A549 (cell line): ENCODE data around the gene OR52A5. TPM values are rescaled to one million over a fixed set of nuclear protein-coding genes. Genes with fewer than 3 reads are reported as not detected.

ENCODE experiments used
- ATAC-seq, 2 experiments: fragments of 200-7000 bp in 1 of 2; fragments of >200 bp in 1 of 2; cut with Nextera tagmentation in 1 of 2; cut with Tn5 transposase in 1 of 2; 3 replicates each; pipeline versions ENCODE4 v1.8.0 to v1.9.1; 2018 to 2020; ENCODE audit warnings: mild to moderate bottlenecking in 1 of 2, moderate library complexity in 1 of 2
- CTCF ChIA-PET: fragments of 300-600 bp; sonication (Branson Sonifier 250); formaldehyde crosslinking; extraction: SDS; loops from one replicate; lab custom pipeline; 2021; ENCODE audit warnings: antibody characterized with exemption, inconsistent platforms; lab: Yijun Ruan, JAX
- POLR2A ChIA-PET: fragments of 350-600 bp; formaldehyde crosslinking; extraction: SDS; loops from one replicate; lab custom pipeline; 2021; ENCODE audit warnings: antibody characterized with exemption, inconsistent platforms; lab: Yijun Ruan, JAX
- DNase-seq, 2 experiments: peaks; one replicate each; pipeline versions ENCODE4 v3.0.0 to v3.0.0-alpha.2; 2011 to 2016; ENCODE audit warnings: low read depth in 1 of 2, low spot score in 1 of 2
- FAIRE-seq: peaks from 2 replicates; lab custom pipeline; 2011; peaks lifted over from hg19 to GRCh38; lab: Jason Lieb, UNC
- H3K27ac ChIP-seq, 2 experiments: fragments of >200 bp; sonication (Bioruptor Twin); formaldehyde crosslinking; 3 replicates each; pipeline ENCODE4 v1.5.1; 2016 to 2017
- H3K4me1 ChIP-seq: fragments of >200 bp; sonication (Bioruptor Twin); formaldehyde crosslinking; 3 replicates; pipeline ENCODE4 v1.6.1; 2016
- H3K4me2 ChIP-seq: fragments of >200 bp; sonication (Bioruptor Twin); formaldehyde crosslinking; 3 replicates; pipeline ENCODE4 v1.6.1; 2016
- H3K4me3 ChIP-seq: fragments of >200 bp; sonication (Bioruptor Twin); formaldehyde crosslinking; 3 replicates; pipeline ENCODE4 v1.5.1; 2016
- H3K9me3 ChIP-seq: fragments of >200 bp; sonication (Bioruptor Twin); formaldehyde crosslinking; 3 replicates; pipeline ENCODE4 v1.6.1; 2016
- CBX2 ChIP-seq: fragments of 200-600 bp; sonication (generic); IDR thresholded peaks from 2 replicates; pipeline ENCODE4 v1.6.1; 2016; ENCODE audit warnings: low read depth, mild to moderate bottlenecking, borderline replicate concordance
- CEBPB ChIP-seq, 2 experiments: fragments of >200 bp in 1 of 2; sonication (Bioruptor Twin) in 1 of 2; formaldehyde crosslinking in 1 of 2; IDR thresholded peaks; 2 replicates each; pipeline ENCODE4 v1.6.1; 2012 to 2016
- EHMT2 ChIP-seq: fragments of 200-600 bp; sonication (generic); IDR thresholded peaks from 2 replicates; pipeline ENCODE4 v1.6.1; 2016; ENCODE audit warnings: antibody characterized with exemption, low read depth, mild to moderate bottlenecking, moderate library complexity
- FOSB ChIP-seq: fragments of 250-450 bp; sonication (Bioruptor Pico); IDR thresholded peaks from 2 replicates; pipeline ENCODE4 v1.5.0; 2020; ENCODE audit warnings: mild to moderate bottlenecking, moderate library complexity
- FOSL2 ChIP-seq, 2 experiments: fragments of 450-650 bp in 1 of 2; fragments of >200 bp in 1 of 2; sonication (Bioruptor Twin) in 1 of 2; formaldehyde crosslinking; IDR thresholded peaks; 2 replicates each; pipeline versions ENCODE4 v1.5.0 to v1.6.1; 2016 to 2020; ENCODE audit warnings: mild to moderate bottlenecking in 1 of 2, moderate library complexity in 1 of 2
- HOXB5 ChIP-seq: fragments of 250-450 bp; sonication (Bioruptor Pico); IDR thresholded peaks from 2 replicates; pipeline ENCODE4 v1.5.0; 2020; ENCODE audit warnings: mild to moderate bottlenecking, moderate library complexity
- JUN ChIP-seq, 2 experiments: fragments of >200 bp; sonication (Bioruptor Twin); formaldehyde crosslinking; IDR thresholded peaks; 2 replicates in 1 of 2; 3 replicates in 1 of 2; pipeline ENCODE4 v1.6.1; 2016 to 2017
- KDM5A ChIP-seq: fragments of 200-600 bp; sonication (generic); IDR thresholded peaks from 2 replicates; pipeline ENCODE4 v1.6.1; 2016; ENCODE audit warnings: antibody characterized with exemption, mild to moderate bottlenecking
- MAFK ChIP-seq: fragments of 450-650 bp; IDR thresholded peaks from 2 replicates; pipeline ENCODE4 v1.6.1; 2014; ENCODE audit not compliant: partially characterized antibody
- MAZ ChIP-seq: fragments of 150-350 bp; IDR thresholded peaks from 2 replicates; pipeline ENCODE4 v1.6.1; 2014; ENCODE audit warnings: antibody characterized with exemption, low read depth, low read length, borderline replicate concordance
- NPAS2 ChIP-seq: fragments of 250-450 bp; sonication (Bioruptor Pico); IDR thresholded peaks from 2 replicates; pipeline ENCODE4 v1.8.0; 2022; ENCODE audit warnings: mild to moderate bottlenecking, moderate library complexity, borderline replicate concordance
- NR3C1 ChIP-seq: fragments of >200 bp; sonication (Bioruptor Twin); formaldehyde crosslinking; IDR thresholded peaks from 3 replicates; pipeline ENCODE4 v1.6.1; 2017
- PHF8 ChIP-seq: fragments of 200-600 bp; sonication (generic); IDR thresholded peaks from 2 replicates; pipeline ENCODE4 v1.6.1; 2016; ENCODE audit warnings: low read depth, mild to moderate bottlenecking, antibody characterized with exemption, moderate library complexity, borderline replicate concordance
- POLR2AphosphoS2 ChIP-seq: conservative IDR thresholded peaks from 2 replicates; pipeline ENCODE4 v1.6.1; 2012; ENCODE audit warnings: low read length, improper control_type of control experiment, inconsistent platforms
- RARB ChIP-seq: fragments of 250-450 bp; sonication (Bioruptor Pico); IDR thresholded peaks from 2 replicates; pipeline ENCODE4 v1.8.0; 2021; ENCODE audit warnings: mild to moderate bottlenecking, moderate library complexity
- REST ChIP-seq: fragments of 200-600 bp; sonication (generic); IDR thresholded peaks from 2 replicates; pipeline ENCODE4 v1.6.1; 2016; ENCODE audit warnings: antibody characterized with exemption, mild to moderate bottlenecking, moderate library complexity
- RFX5 ChIP-seq: fragments of 450-650 bp; IDR thresholded peaks from 2 replicates; pipeline ENCODE4 v1.7.1; 2014; ENCODE audit warnings: antibody characterized with exemption, mild to moderate bottlenecking, moderate library complexity
- SREBF2 ChIP-seq: fragments of 450-650 bp; IDR thresholded peaks from 2 replicates; pipeline ENCODE4 v1.6.1; 2014; ENCODE audit warnings: mild to moderate bottlenecking, moderate library complexity
- ZFP36 ChIP-seq: fragments of 450-650 bp; IDR thresholded peaks from 2 replicates; pipeline ENCODE4 v1.6.1; 2014; ENCODE audit warnings: borderline replicate concordance; ENCODE audit not compliant: partially characterized antibody
- ZNF302 ChIP-seq: fragments of 250-450 bp; sonication (Bioruptor Pico); IDR thresholded peaks from 2 replicates; pipeline ENCODE4 v1.9.0; 2021; ENCODE audit warnings: inconsistent platforms, mild to moderate bottlenecking, moderate library complexity
- WGBS: methylation state at CpG from one replicate; pipeline ENCODE4 v1.1.6; 2017; ENCODE audit errors: missing lambda C conversion rate; 5-methylcytosine and 5-hydroxymethylcytosine counted together
- polyA plus RNA-seq, 4 experiments: library from polyadenylated mRNA; depleted of rRNA in 3 of 4; stranded (reverse); fragments of >200 nt; fragmentation: RNase III in 1 of 4; extraction: RNeasy Plus Mini Kit Qiagen cat#74134 plus additional on column Dnase treatment in 1 of 4; gene quantifications; 2 replicates in 3 of 4; 3 replicates in 1 of 4; pipeline ENCODE4 v1.2.3, GENCODE V29; 2011 to 2017
- TF ChIP-seq, protein P1 (sequence below): IDR thresholded peaks from 2 replicates; pipeline ENCODE4 v1.6.1; 2012

OR52A5 gene
- polyA plus RNA-seq, 2 of the 4 experiments (the other 2 are of a cell fraction), result not detected

DNA sequence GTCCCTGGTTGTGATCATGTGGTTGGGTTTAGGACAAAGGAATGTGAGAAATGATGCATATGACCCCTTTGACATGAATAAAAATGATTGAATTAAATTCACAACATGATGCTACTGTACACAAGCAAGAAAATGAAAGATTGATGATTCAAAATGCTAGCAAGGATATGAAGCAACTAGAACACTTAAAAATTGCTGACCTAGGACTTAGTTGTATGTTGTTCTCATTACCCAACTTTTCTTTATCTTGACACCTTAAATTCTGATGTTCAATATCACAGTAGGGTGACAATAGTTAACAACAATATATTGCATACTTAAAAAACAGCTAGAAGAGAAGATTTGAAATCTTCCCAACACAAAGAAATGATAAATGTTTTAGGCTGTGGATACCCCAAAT, 20.6 kb downstream of the OR52A5 start:
- Histone ChIP-seq H3K4me3 (no peak overlapping the region), H3K4me2 (no peak overlapping the region), H3K4me1 (no peaks in the 10 kb centered on the region), H3K27ac (no peak overlapping the region), H3K9me3 (no peaks in the 10 kb centered on the region)
- no peak for DNase-seq
- POLR2A ChIA-PET, result no interaction called here
- TF ChIP-seq ZFP36 (no peak), MAFK (peak; percentile 72)
- TF ChIP-seq, protein P1, sequence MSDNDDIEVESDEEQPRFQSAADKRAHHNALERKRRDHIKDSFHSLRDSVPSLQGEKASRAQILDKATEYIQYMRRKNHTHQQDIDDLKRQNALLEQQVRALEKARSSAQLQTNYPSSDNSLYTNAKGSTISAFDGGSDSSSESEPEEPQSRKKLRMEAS, result no peak
- CTCF ChIA-PET, result no interaction called here
- ATAC-seq, result no peak
- no peak for FAIRE-seq

GRCh38 chr11:5115339-5115738, 22.8 kb downstream of the OR52A5 start:
- ChIA-PET CTCF (interaction anchor here (0.7 to 1.0 kb wide), 2 partner anchors 8 to 10 kb away, joined by 3 read pairs; no protein-coding TSS in a partner anchor), POLR2A (no interaction called here)
- TF ChIP-seq PHF8 (no peak), NR3C1 (no peak), FOSB (CRISPR knock-in tag) (no peak), MAFK (peak; percentile 61)
- no peak overlapping the region for H3K27ac ChIP-seq
- H3K4me3 ChIP-seq, result no peak overlapping the region
- ATAC-seq (no peak), FAIRE-seq (no peak), DNase-seq (no peak)
- WGBS, result 4% methylated on average over 3 of the region's 3 CpGs
- H3K4me1 ChIP-seq, result no peaks in the 10 kb centered on the region
- H3K4me2 ChIP-seq, result no peak overlapping the region
- no peaks in the 10 kb centered on the region for H3K9me3 ChIP-seq

- no peak overlapping the region for H3K27ac ChIP-seq
- no peak for FAIRE-seq
- CTCF ChIA-PET, result interaction anchor here (0.5 kb wide), 1 partner anchor 592 kb away, joined by 3 read pairs; no protein-coding TSS in a partner anchor
These were observed 30.9 kb downstream of the OR52A5 start for GRCh38 chr11:5107285-5107684.

DNA sequence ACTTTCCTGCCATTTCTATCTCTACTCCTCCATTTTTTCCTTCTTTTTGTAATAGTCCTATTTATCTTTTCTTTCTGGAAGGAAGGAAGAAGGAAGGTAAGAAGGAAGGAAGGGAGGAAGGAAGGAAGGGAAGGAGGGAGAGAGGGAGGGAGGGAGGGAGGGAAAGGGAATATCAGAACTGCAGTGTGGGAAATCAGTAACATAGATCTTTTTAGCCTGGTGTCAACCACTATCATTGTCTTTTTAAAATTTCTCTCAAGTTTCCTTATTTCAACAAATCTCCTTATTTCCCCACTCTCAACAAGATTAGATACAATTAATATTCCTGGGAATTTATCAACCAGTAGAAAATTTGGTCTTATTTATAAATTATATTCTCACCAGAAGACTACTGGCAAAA, 35.1 kb downstream of the OR52A5 start:
- Histone ChIP-seq H3K4me3 (no peak overlapping the region), H3K4me2 (no peak overlapping the region), H3K27ac (no peak overlapping the region), H3K9me3 (no peaks in the 10 kb centered on the region), H3K4me1 (no peaks in the 10 kb centered on the region)
- no peak for TF ChIP-seq NPAS2 (CRISPR knock-in tag)
- TF ChIP-seq ZNF302 (CRISPR knock-in tag), result no peak
- no peak for TF ChIP-seq JUN (IDR thresholded peaks at IDR 0.05)
- FAIRE-seq (no peak), ATAC-seq (no peak), DNase-seq (no peak)
- POLR2A ChIA-PET, result no interaction called here
- CTCF ChIA-PET, result no interaction called here

More at GRCh38 chr11:5107285-5107684, 30.9 kb downstream of the OR52A5 start:
- H3K9me3 ChIP-seq, result no peaks in the 10 kb centered on the region
- POLR2A ChIA-PET, result no interaction called here
- DNase-seq, result no peak
- 0% methylated on average over 3 of the region's 3 CpGs for WGBS
- TF ChIP-seq HOXB5 (CRISPR knock-in tag) (no peak), FOSL2 (IDR thresholded peaks at IDR 0.05) (no peak), FOSL2 (CRISPR knock-in tag; IDR thresholded peaks at IDR 0.05) (peak; percentile 50)
- TF ChIP-seq, all 56 proteins: peak for 1
- Histone ChIP-seq H3K4me1 (no peaks in the 10 kb centered on the region), H3K4me2 (no peak overlapping the region), H3K4me3 (no peak overlapping the region)
- ATAC-seq, result no peak

- ATAC-seq (no peak), DNase-seq (no peak), FAIRE-seq (no peak)
- ChIA-PET POLR2A (no interaction called here), CTCF (no interaction called here)
- no peak for TF ChIP-seq REST
- no peak for TF ChIP-seq CBX2
- no peak for TF ChIP-seq EHMT2
- no peak for TF ChIP-seq MAZ
- no peak for TF ChIP-seq JUN (IDR thresholded peaks at IDR 0.05)
- no peak for TF ChIP-seq RARB
- TF ChIP-seq KDM5A, result no peak
- no peak for TF ChIP-seq POLR2AphosphoS2
- TF ChIP-seq RFX5, result no peak
- no peak for TF ChIP-seq SREBF2
- TF ChIP-seq CEBPB (IDR thresholded peaks at IDR 0.05), result no peak
- no peak for TF ChIP-seq ZNF302 (CRISPR knock-in tag)
- no peak for TF ChIP-seq FOSB (CRISPR knock-in tag)
- no peak overlapping the region for H3K4me3 ChIP-seq
- H3K9me3 ChIP-seq, result no peaks in the 10 kb centered on the region
- no peaks in the 10 kb centered on the region for H3K4me1 ChIP-seq
- WGBS, result 34% methylated on average over 2 of the region's 2 CpGs
- H3K27ac ChIP-seq, result no peak overlapping the region
- H3K4me2 ChIP-seq, result no peak overlapping the region
These were observed 35.9 kb downstream of the OR52A5 start for GRCh38 chr11:5102246-5102645.
